ENCODE results near the gene VAV1. TPM values are rescaled to one million over a fixed set of nuclear protein-coding genes. Genes with fewer than 3 reads are reported as not detected.

The VAV1 gene
- total and polyA plus RNA-seq, 2 of the 8 experiments (the other 6 are each of a cell fraction or from before 2014, with no cell fraction given): 0.21 to 0.22 TPM

- peaks cover 0 to 5% of the 10 kb centered on the region in 2 experiments for H4K20me1 ChIP-seq (replicated peaks in 1 of 2; ENCODE audit: control insufficient read depth in 1 of 2, insufficient read depth in 2 of 2, low read length in 2 of 2)
- peak overlapping the region; percentile 45 for H2BK120ac ChIP-seq (replicated peaks; ENCODE audit: low read depth, low read length)
- H4K8ac ChIP-seq (ENCODE audit: extremely low read depth, insufficient read depth, low read length): peak overlapping the region; percentile 76
- peaks cover 5% of the 10 kb centered on the region for H3K79me1 ChIP-seq (ENCODE audit: low read depth, low read length)
- H4K91ac ChIP-seq (replicated peaks; ENCODE audit: insufficient read length, low read length): peak overlapping the region; percentile 83
- H2BK5ac ChIP-seq (ENCODE audit: low read depth, low read length): peak overlapping the region; percentile 69
- peak overlapping the region; percentile 98 for H2BK12ac ChIP-seq (ENCODE audit: low read depth, low read length)
- H3K4ac ChIP-seq (replicated peaks; ENCODE audit: insufficient read length, low read depth, low read length): peak overlapping the region; percentile 50
- peaks cover 0 to 16% (median 1%) of the 10 kb centered on the region in 4 experiments; a peak in 4 of 8 replicates for H3K36me3 ChIP-seq (ENCODE audit: control insufficient read depth in 2 of 4, insufficient read depth in 4 of 4, low read length in 3 of 4)
- peak overlapping the region; percentile 66 for H3K27ac ChIP-seq (ENCODE audit: low read depth, low read length)
- peak overlapping the region in 3 of 4 experiments; percentile 20 to 57 (median 20); a peak in 3 of 7 replicates for H3K9ac ChIP-seq (replicated peaks in 1 of 4; ENCODE audit: extremely low read depth in 1 of 4, low read depth in 3 of 4, low read length in 3 of 4)
- peaks cover 17% of the 10 kb centered on the region for H3K23me2 ChIP-seq (ENCODE audit: low read depth, low read length)
- FAIRE-seq: no peak
- no peaks in the 10 kb centered on the region for H3K27me3 ChIP-seq (replicated peaks in 1 of 4; ENCODE audit: control insufficient read depth in 3 of 4, extremely low read depth in 1 of 4, insufficient read depth in 3 of 4, low read length in 3 of 4)
- H2AK5ac ChIP-seq (ENCODE audit: low read depth, low read length): no peak overlapping the region
- H3K9me3 ChIP-seq (ENCODE audit: insufficient read depth in 2 of 2, low read depth in 1 of 2, low read length in 1 of 2): no peaks in the 10 kb centered on the region
- H3K4me3 ChIP-seq (ENCODE audit: extremely low read depth in 1 of 4, insufficient read depth in 2 of 4, low read depth in 3 of 4, low read length in 4 of 4): peak overlapping the region; percentile 25 to 55 (median 32); a peak in 7 of 8 replicates
- peak overlapping the region; percentile 68 for H4K5ac ChIP-seq (ENCODE audit: insufficient read length, low read depth, low read length)
- H3K23ac ChIP-seq (ENCODE audit: insufficient read length): no peak overlapping the region
- no peak overlapping the region for H2AFZ ChIP-seq (ENCODE audit: low read length)
- WGBS, 2 experiments (ENCODE audit: extremely low coverage in 1 of 2, insufficient coverage in 1 of 2, insufficient read length in 1 of 2, insufficient replicate concordance in 2 of 2, low coverage in 1 of 2, low lambda C conversion rate in 2 of 2, missing lambda C conversion rate in 1 of 2): 43% methylated on average over 24 of the region's 24 CpGs; no CpG with 5 or more reads in 1 of the 2 experiments
- peaks cover 4 to 34% (median 22%) of the 10 kb centered on the region in 4 experiments for H3K4me1 ChIP-seq (replicated peaks in 1 of 4; ENCODE audit: control insufficient read depth in 3 of 4, insufficient read depth in 4 of 4, low read length in 3 of 4)
- ChIA-PET POLR2A (ENCODE audit: partially characterized antibody) (interaction anchor here (1.1 to 9.7 kb wide), 9 partner anchors 10 to 248 kb away, joined by 3 to 110 read pairs (median 5); partner anchors contain the start of genes SH2D3A and TNFSF9), CTCF (ENCODE audit: partially characterized antibody) (interaction anchor here (0.7 to 4.7 kb wide), 10 partner anchors 9 to 151 kb away, joined by 3 to 31 read pairs (median 8); partner anchors contain the start of genes C3 and VAV1)
- peaks cover 0 to 13% of the 10 kb centered on the region in 2 experiments; a peak in 1 of 4 replicates for H3K79me2 ChIP-seq (ENCODE audit: control insufficient read depth in 1 of 2, insufficient read depth in 2 of 2, low read length in 2 of 2)
- no peak overlapping the region for H3K14ac ChIP-seq (ENCODE audit: insufficient read length)
- peak in 1 of 2 experiments; percentile 76 for DNase-seq (ENCODE audit: low read depth in 1 of 2, low spot score in 2 of 2)
- H2BK20ac ChIP-seq (ENCODE audit: low read length): no peak overlapping the region
- peak overlapping the region; percentile 85 for H3K18ac ChIP-seq (ENCODE audit: extremely low read depth, low read length)
- TF ChIP-seq, protein P1, sequence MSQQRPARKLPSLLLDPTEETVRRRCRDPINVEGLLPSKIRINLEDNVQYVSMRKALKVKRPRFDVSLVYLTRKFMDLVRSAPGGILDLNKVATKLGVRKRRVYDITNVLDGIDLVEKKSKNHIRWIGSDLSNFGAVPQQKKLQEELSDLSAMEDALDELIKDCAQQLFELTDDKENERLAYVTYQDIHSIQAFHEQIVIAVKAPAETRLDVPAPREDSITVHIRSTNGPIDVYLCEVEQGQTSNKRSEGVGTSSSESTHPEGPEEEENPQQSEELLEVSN (IDR thresholded peaks at IDR 0.05): peak; percentile 2; the same call in 1 of the 2 replicates
- TF ChIP-seq SIRT6 (IDR thresholded peaks at IDR 0.05; ENCODE audit: low read length): no peak
- peak overlapping the region; percentile 59 to 78 for H3K4me2 ChIP-seq (ENCODE audit: insufficient read depth in 1 of 2, low read depth in 2 of 2, low read length in 2 of 2)
- peak overlapping the region; percentile 10 for H3K56ac ChIP-seq (replicated peaks; ENCODE audit: insufficient read length, low read depth, low read length)
- H2BK15ac ChIP-seq (ENCODE audit: low read length): peak overlapping the region; percentile 65; the same call in 1 of the 2 replicates
Measured at GRCh38 chr19:6738787-6739389, 33.6 kb upstream of the VAV1 start.

Measured in H1 (cell line).